Progenitor cell of endocrine pancreas (in vitro differentiated cells): ENCODE measurements around the gene MTX3. TPM values are rescaled to one million over a fixed set of nuclear protein-coding genes. Genes with fewer than 3 reads are reported as not detected.

Experiments
- DNase-seq: peaks from one replicate; pipeline ENCODE4 v3.0.0; 2021; ENCODE audit warnings: low spot score; ENCODE audit not compliant: unreplicated experiment
- H3K27ac Mint-ChIP-seq: 2 replicates; pipeline ENCODE4 v1.8.0; 2021; ENCODE audit warnings: mild to moderate bottlenecking, moderate library complexity, mixed read lengths
- H3K27me3 Mint-ChIP-seq: 2 replicates; pipeline ENCODE4 v1.8.0; 2021; ENCODE audit warnings: mixed read lengths
- H3K36me3 Mint-ChIP-seq: 2 replicates; pipeline ENCODE4 v1.8.0; 2022; ENCODE audit warnings: mixed read lengths; ENCODE audit not compliant: insufficient read depth
- H3K4me1 Mint-ChIP-seq: 2 replicates; pipeline ENCODE4 v1.8.0; 2021; ENCODE audit warnings: low read depth, mixed read lengths
- H3K4me3 Mint-ChIP-seq: 2 replicates; pipeline ENCODE4 v1.8.0; 2021; ENCODE audit warnings: low read depth, mild to moderate bottlenecking, moderate library complexity, mixed read lengths
- H3K9me3 Mint-ChIP-seq: 2 replicates; pipeline ENCODE4 v1.8.0; 2021; ENCODE audit warnings: low read depth, mixed read lengths
- CTCF ChIP-seq: fragments of 200-600 bp; sonication (generic); IDR thresholded peaks from one replicate; pipeline ENCODE4 v1.5.0; 2021; ENCODE audit warnings: antibody characterized with exemption, mild to moderate bottlenecking; ENCODE audit not compliant: unreplicated experiment
- total RNA-seq: library from RNA; stranded (reverse); gene quantifications from 2 replicates; pipeline ENCODE4 v1.2.1, GENCODE V29; 2021

Gene MTX3
- total RNA-seq, 1 donor from 2014 or later: 24.7 TPM

GRCh38 chr5:79963261-79964061, 27.6 kb downstream of the MTX3 start:
- no peak for DNase-seq
- Mint-ChIP-seq H3K9me3 (no peaks in the 10 kb centered on the region), H3K4me3 (no peak overlapping the region), H3K4me1 (no peaks in the 10 kb centered on the region), H3K27ac (no peak overlapping the region), H3K27me3 (peaks cover 5% of the 10 kb centered on the region), H3K36me3 (no peaks in the 10 kb centered on the region)
- no peak for TF ChIP-seq CTCF

- no peaks in the 10 kb centered on the region for H3K36me3 Mint-ChIP-seq
- H3K4me1 Mint-ChIP-seq: no peaks in the 10 kb centered on the region
- no peaks in the 10 kb centered on the region for H3K9me3 Mint-ChIP-seq
- no peak overlapping the region for H3K4me3 Mint-ChIP-seq
- H3K27me3 Mint-ChIP-seq: peaks cover 5% of the 10 kb centered on the region
- no peak for DNase-seq
- no peak overlapping the region for H3K27ac Mint-ChIP-seq
- no peak for TF ChIP-seq CTCF
Measured at GRCh38 chr5:79962575-79963222, 28.4 kb downstream of the MTX3 start.

GRCh38 chr5:79961716-79962574, 29.1 kb downstream of the MTX3 start:
- no peak for TF ChIP-seq CTCF
- H3K9me3 Mint-ChIP-seq: no peaks in the 10 kb centered on the region
- H3K4me3 Mint-ChIP-seq: no peak overlapping the region
- DNase-seq: no peak
- no peaks in the 10 kb centered on the region for H3K36me3 Mint-ChIP-seq
- H3K27ac Mint-ChIP-seq: no peak overlapping the region
- H3K27me3 Mint-ChIP-seq: peaks cover 5% of the 10 kb centered on the region
- H3K4me1 Mint-ChIP-seq: no peaks in the 10 kb centered on the region

GRCh38 chr5:79959407-79959806, 31.7 kb downstream of the MTX3 start:
- H3K4me1 Mint-ChIP-seq: no peaks in the 10 kb centered on the region
- H3K4me3 Mint-ChIP-seq: no peak overlapping the region
- no peaks in the 10 kb centered on the region for H3K9me3 Mint-ChIP-seq
- no peaks in the 10 kb centered on the region for H3K27me3 Mint-ChIP-seq
- no peak for TF ChIP-seq CTCF
- no peak for DNase-seq
- no peaks in the 10 kb centered on the region for H3K36me3 Mint-ChIP-seq
- H3K27ac Mint-ChIP-seq: no peak overlapping the region
